Hematopoietic multipotent progenitor cell treated with erythropoietin and hydrocortisone succinate and interleukin-3 and kit ligand, for 15 days (in vitro differentiated cells): ENCODE measurements around the gene GRID1.
"Not testable (repeated sequence)": the region's sequence is repeated elsewhere in the genome, so short reads cannot be mapped to it uniquely, and the experiment has no call there.

ENCODE experiments used
- DNase-seq: peaks from one replicate; pipeline ENCODE4 v3.0.0-alpha.2; 2015; ENCODE audit warnings: low spot score

Gene GRID1

DNA sequence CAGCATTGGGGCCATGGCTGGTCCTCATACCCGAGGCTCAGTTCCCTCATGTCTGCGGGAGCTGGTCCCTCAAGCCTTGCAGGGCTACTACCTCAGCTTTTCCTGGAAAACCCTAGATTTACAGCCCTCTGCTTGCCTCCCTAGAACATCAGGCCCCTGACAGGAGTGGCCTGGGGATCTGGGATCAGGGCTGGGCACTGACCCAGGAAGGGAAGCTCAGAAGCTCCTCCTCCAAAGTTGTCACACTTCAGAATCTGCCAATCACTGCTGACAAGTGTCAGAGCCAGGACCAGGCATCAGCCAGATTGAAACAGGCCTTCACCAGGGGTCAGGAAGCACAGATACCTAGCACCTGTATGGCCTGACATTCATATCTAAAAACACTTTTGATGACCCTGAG, 115.2 kb downstream of the GRID1 start:
- no peak for DNase-seq

DNA sequence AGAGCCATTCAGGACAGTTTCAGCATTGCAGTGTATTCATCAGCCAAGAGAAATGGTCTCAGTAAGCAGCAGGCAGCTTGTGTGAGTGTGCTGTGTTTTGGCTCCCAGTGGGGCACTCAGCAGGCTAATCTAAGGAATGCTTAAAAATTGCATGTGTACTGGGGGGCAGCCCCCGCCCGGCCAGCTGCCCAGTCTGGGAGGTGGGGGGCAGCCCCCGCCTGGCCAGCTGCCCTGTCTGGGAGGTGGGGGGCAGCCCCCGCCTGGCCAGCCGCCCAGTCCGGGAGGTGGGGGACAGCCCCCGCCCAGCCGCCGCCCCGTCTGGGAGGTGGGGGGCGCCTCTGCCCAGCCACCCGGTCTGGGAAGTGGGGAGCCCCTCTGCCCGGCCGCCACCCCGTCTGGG, 116.2 kb downstream of the GRID1 start:
- no peak for DNase-seq

DNA sequence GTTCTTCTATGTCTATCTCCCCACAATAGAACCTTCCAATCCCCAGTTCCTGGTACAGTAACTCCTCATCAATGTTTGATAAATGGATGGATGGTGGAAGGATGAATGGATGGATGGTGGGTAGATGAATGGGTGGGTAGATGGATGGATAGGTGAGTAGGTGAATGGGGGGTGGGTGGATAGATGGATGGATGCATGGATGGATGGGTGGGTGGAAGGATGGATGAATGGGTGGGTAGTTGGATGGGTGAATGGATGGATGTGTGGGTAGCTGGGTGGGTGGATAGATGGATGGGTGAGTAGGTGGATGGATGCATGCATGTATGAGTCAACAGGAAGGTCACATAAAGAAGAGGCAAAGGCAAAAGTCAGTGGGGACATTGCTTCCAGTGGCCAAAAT, 116.8 kb downstream of the GRID1 start:
- DNase-seq, result no peak

DNA sequence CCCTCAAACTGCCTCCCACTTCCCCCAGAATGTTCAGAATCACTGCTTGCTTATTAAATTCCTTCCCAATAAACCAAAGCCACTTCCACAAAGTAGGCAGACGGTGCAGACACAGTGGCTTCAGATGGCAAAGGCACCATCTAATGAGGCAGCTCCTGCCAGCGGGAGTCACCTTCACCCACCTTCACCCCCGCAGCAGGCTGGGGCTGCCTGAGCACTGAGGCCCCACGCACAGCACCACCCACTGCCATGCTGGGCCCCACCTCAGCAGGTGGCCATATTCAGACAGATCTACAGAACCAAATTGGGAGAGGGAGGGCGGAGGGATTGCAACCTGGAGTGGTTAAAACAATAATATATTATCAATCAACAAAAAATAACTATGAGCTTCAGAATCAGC, 118.5 kb downstream of the GRID1 start:
- no peak for DNase-seq

DNA sequence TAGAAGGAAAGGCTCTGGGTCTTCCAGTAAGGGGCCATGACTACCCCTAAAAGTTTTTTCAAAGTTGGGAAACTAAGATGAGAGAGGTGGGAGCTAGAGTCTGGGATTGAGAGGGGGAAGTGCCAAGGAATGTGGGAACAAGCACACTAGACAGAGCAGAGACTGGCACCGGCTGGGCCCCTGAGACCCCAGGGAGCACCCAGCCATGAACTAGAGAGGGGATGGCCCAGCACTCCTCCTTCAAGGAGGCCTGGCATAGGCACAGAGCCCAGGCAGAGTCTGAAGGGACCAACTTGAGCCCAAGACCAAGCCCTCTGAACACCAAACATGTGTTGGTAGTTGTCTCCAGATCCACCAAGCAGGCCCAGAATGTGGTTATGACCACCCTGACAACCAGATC, 119.0 kb downstream of the GRID1 start:
- DNase-seq, result no peak

DNA sequence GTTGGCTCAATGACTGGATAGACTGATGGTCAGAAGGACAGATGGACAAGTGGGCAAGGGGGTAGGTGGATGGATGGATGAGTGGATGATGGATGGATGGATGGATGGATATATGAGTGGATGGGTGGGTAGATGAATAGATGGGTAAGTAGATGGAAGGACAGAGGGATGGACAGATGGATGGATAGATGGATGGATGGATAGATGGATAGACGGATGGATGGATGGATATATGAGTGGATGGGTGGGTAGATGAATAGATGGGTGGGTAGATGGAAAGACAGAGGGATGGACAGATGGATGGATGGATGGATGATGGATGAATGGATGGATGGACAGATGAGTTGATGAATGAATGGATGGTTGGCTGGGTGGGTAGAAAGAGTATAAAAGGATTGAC, 119.5 kb downstream of the GRID1 start:
- DNase-seq, result no peak

DNA sequence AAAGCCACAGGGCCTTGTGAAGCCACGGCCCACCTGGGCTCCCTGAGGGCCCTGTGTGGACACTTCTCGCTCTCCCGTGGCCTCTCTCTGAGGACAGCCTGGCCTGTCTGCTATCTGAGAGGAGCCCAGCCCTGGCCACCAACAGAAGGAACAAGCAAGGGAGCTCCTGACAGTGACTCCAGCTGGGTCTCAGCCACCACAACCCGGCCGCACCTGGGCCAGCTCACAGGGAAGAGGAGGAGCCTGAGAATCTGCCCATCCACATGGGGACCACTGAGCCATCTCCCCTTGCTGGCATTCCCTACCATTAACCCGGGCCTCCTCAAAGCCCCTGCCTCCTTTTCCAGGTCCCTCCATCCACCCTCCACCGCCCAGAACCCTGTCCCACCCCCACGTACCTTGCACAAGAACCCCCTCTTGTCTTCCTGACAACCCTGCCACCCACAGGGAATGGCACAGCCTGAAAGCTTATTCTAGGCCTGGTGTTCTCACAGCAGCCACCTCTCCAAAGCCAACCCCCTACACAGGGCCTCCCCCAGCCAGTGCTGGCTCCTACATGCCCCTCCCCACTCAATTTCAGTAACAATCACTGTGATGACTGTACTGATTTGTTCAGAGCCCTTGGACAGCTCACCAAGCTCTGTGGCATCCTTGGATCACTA, 120.2 kb downstream of the GRID1 start:
- DNase-seq, result no peak

DNA sequence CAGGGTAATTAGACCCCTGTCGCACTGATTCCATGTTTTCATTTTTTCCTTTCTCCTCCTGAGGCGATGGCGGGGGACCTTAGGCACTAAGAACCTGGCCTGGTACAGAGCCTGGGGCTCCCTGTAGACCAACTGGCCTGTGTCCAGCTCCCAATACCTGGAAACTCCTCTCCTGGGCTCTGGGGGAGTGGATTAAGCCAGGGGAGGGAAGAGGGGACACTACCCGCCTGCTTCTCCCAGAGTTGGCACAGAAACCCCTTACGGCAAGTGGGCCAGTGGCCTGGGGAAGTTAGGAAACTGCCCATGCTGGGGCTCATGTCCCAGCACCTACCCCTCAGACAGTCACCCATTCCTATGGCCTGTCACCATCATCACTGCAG, 121.6 kb downstream of the GRID1 start:
- DNase-seq, result no peak

DNA sequence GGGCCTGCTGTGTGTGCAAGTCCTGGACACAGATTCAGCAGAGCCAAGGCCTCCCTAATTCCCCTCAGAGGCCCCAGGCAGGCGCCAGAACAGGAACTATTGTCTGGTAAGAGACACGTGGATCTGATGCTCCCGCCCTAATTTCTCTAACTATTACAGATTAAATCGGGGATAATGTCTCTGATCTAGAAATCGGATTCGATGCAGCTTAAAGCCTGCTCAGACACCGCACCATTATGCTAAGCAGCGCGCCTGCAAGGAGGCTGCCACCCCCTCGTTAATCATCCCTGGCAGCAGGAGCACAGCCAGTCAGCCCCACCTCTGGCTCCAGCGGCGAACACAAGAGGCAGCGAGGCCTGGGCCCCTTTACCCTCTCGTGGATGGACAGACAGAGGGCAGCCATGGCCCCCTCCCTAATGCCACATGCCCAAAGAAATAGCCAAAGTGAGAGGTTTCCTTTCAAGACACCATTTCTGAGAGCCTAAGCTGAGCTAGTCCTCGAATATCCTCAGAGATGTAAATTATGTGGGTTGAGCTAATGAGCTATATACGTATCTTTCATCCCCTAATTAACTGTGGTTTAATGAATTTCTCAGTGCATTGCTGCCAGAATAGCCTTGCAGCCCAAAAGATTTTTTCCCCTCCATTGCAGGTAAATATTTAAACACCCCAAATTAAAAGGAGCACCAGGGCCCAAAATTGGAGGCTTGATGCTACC, 122.1 kb downstream of the GRID1 start:
- DNase-seq, result no peak

DNA sequence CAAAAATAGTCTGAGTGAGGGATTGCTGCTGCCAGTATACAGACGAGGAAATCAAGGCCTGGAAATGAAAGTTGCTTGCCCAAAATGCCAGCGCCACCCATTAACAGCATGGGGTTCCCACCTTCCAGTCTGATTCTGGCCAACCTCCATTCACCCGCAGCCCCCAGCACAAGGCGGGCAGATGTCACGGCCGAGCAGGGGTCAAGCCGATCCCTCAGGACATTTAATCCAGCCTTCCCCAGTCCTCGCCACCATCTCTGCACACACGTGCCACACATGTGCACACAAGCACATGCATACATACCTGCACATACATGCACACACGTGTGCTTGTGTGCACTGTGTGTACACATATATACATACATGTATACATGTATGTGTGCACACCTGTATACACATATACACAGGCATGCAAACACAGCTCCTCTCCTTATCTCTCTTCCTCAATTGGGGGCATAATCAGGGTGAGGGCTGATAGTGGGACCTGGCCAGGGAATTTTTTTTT, 122.9 kb downstream of the GRID1 start:
- DNase-seq, result no peak

DNA sequence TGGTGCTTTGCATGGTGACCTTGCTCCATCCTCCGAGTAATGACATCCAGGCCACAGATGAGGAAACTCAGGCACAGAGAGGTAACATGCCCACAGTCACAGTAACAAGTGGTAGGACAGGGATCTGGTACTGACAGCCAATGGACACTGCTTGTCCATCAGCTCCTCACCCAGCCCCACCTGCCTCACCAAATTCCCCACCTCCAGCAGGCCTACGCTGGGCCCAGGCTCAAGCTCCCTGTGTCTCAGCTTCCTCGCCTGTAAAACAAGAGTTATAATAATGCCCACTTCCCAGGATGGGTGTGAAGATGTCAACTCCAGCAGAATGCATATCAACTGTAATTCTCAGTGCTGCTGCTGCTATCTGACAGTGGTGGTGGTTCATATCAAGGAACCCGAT, 123.8 kb downstream of the GRID1 start:
- no peak for DNase-seq

DNA sequence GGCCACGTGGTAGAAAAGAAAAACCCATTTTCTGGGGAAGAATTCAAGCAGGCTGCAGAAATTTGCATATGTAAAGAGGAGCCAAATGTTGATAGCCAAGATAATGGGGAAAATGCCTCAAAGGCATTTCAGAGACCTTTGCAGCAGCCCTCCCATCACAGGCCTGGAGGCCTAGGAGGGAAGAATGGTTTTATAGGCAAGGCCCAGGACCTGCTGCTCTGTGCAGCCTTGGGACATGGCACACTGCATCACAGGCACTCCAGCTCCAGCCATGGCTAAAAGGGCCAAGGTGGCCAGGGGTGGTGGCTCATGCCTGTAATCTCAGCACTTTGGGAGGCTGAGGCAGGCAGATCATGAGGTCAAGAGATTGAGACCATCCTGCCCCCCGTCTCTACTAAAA, 128.5 kb downstream of the GRID1 start:
- not testable (repeated sequence) for DNase-seq

DNA sequence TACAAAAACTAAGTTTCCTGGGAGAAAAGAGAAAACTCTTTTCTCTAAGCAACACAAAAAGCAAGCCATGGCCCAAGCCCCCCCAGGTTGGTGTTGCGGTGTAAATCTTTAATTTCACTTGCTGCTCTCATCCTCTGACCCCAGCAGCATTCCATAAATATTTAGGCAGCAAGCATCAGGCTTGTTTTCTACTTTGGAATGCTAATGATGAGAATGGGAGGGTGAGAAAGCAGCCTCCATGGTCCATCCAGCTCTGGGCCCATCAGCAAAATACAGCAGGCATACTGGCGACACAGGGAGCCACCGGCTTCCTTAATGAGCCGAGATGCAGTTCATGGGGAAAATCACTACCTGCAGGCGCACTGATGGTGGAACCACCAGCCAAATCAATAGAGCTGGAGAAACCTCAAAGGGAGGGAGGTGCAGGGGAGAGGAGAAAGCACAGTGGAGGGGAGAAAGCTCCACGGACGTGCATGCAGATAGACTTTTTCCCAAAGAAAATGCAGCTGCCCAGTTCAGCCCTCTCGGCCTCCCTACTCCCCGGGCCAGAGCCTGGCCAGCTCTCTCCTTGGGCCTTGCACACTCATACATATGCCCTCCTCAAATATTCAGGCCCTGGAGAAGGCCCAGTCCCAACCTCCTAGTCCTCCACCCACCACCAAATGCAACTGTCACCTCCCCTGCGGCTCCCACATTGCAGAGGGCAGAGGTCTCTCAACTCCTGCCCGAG, 131.9 kb downstream of the GRID1 start:
- DNase-seq, result no peak

DNA sequence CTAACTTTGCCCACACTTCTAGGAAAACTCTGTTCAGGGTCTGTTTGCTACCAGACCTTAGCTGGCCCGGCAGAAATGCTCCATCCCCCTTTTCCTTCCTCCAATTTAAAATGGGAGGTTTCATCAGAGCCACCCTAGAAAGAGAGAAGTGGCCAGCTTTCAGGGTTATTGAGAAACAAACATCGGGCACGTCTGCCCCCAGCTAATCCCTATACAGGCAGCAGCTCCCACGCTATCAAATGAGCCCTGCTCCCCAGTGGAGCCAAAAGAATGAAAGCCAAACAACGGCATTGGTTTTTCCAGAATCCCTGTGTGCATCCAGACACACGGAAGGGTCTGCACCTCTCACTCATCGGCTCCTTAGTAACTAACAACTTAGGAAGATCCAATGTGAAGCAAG, 132.5 kb downstream of the GRID1 start:
- no peak for DNase-seq

DNA sequence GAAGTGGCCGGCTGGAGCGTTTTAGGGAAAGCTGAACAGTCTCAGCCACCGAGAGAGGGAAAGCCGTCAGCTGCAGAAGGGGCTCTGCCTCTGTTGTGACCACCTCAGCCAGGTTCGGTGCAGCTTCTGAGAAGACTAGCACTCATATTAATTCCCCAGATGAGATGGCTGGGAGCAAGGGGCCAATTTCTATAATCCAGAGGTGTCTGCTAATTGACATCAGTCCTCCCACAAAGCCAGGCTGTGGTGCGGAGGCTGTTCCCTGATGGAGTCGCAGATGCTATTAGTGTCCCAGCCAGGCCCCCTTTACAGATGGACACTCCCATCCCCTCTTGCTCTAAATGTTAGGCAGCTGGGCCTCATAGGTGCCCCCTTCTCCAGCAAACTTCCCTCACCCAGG, 133.5 kb downstream of the GRID1 start:
- DNase-seq, result no peak

DNA sequence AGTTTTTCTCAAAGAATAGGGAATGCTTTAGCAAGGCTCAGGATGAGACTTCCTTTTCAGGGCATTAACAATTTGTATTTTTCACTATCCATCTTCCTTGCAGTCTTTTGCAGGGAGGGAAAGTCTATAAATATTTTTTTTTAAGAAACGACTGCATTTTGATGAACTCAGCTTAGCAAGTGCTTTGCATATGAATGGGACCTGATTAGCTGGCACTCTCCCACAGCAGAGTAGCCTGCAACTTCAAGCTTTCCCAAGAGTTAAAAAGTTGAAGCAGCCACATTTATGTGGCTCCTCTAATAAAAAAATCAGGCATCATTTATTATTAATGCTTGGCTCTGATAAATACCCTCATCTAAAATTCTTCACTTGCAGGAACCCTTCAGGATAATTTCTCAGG, 134.0 kb downstream of the GRID1 start:
- no peak for DNase-seq

DNA sequence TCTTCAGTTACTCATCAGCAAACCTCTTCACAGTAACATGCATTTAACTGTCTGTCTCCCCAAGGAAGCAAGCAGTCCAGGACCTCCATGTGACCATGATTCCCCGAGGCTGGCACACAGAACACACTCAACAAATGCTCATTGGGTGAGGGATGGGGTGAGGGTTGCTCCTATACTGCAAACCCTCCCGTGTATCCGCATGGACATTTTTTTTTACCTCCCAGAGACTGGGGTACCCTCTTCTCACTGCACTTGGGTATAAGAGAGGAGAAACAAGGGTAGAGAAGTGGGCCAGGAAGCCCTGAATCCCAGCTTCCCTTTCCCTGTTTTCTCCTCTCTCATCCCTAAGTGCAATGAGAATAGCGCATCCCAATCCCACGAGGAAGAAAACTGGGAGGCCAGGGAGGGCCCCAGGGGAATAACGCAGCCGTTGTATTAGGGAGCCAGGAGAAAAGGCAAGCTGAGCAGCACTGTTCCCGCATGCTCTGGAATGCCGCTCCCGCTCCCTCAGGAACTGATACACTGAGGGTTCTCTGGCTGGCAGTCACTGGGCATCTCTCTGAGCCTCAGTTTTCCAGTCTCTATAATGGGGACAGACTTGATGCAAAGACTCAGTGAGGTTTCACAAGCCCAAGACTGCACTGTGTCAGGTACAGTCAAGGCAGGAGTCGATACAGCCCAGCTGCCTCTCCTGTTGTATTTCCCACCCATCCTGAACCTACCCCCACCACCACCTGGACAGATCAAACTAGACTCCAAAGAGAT, 134.6 kb downstream of the GRID1 start:
- no peak for DNase-seq

DNA sequence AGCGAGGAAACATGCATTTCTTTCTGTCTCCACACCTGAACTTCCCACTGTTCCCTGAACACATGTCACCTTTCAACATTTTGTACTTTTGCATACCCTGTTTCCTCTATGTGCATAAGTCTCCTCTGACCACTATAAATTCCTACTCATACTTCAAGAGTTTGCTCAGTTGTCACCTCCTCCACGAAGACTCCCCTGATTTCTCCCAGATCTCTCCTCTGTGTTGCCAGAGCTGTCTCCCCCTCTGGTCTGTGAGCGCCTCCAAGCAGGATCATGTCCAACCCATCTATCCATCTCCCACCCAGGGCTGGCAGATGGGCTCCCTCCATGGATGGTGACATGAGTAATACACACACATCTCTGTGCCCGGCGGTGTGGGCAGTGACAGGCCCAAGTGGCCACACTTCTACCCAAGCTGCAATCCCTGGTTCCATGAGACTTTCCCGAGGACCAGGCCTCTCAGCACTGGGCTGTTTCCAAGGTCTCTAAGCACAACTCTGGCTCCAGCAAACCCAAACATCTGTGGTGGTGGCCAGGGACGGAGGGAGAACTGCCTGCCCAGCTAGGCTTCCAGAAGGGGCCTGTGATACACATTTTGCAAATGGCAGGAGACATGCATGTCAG, 135.9 kb downstream of the GRID1 start:
- no peak for DNase-seq

DNA sequence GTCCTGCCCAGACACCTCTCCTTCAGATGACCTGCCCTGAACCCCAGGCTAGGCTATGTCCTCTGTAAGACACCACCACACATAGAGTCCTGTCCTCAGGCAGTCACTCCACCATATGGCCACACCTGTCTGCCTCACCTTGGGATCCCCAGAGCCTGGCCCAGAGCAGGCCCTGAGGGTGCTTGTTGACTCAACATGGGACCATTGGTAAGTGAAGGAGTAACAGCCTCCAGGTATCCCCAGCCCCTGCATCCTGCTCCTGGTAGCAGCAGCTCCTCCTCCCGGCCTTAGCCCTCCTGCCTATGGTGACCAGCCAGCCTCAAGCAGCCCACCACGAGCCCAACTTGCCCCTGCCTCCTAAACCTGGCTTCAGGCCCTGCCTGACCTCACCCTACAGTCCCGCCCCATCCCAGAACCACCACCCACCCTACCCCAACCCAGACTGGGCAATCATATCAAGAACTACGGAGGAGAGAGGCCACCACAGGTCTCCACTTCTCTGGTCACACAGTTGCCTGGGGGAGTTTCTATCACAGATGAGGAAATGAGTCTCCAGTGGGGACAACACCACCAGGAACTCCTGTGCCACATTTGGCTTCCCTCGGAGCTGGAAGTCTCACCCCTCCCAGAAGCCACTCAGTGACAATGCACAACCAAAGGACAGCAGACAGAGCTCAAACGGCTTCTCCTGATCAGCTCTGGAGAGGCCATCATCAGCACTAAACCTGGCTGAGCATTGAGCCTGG, 136.6 kb downstream of the GRID1 start:
- DNase-seq, result no peak

DNA sequence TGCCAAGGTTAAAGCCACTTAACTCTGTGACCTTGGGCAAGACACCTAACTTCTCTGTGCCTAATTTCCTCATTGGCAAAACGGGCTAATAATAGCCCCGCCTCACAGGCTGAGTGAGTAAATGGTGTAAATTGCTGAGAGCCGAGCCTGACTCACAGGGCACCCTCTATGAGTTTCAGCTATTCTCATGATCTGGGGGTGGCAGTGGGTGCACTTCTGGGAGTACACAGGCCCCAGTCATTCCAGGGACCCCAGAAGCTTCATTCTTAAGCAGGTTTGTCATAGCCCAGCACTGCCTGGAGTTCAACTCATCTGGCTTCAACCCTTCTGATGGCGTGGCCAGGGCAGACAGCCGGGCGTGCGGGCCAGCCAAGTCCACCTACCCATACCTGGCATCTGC, 137.2 kb downstream of the GRID1 start:
- no peak for DNase-seq
